K562 (cell line): ENCODE results near the gene PANX1. TPM values are rescaled to one million over a fixed set of nuclear protein-coding genes. Genes with fewer than 3 reads are reported as not detected.
A peak's percentile ranks its signal among the peaks of the same experiment; 100 is the strongest.

Experiments
- ATAC-seq: fragments of 200-7000 bp; cut with Tn5 transposase; 3 replicates; pipeline ENCODE4 v1.9.1; 2020; ENCODE audit warnings: moderate library complexity
- BruUV-seq: library from RNA; stranded (reverse); fragments of 400-500 nt; replicated peaks from 2 replicates; lab custom pipeline; 2021; lab: Mats Ljungman, UMichigan
- CTCF ChIA-PET: fragments of 300-600 bp; formaldehyde crosslinking; extraction: SDS; loops from one replicate; lab custom pipeline; 2021; ENCODE audit warnings: low intra/inter-chr PET ratio; lab: Yijun Ruan, JAX
- POLR2A ChIA-PET: fragments of 300-600, 350-650 bp; sonication (Branson Sonifier 250); formaldehyde crosslinking; extraction: SDS; loops from one replicate; lab custom pipeline; 2021; ENCODE audit warnings: antibody characterized with exemption, inconsistent platforms; lab: Yijun Ruan, JAX
- DNase-seq, 4 experiments: peaks; one replicate each; pipeline versions ENCODE4 v3.0.0 to v3.0.0-alpha.2; 2011 to 2018; ENCODE audit warnings: low spot score in 3 of 4, mixed read lengths in 3 of 4; ENCODE audit errors: extremely low read depth in 1 of 4
- FAIRE-seq: peaks from 2 replicates; lab custom pipeline; 2011; peaks lifted over from hg19 to GRCh38; lab: Jason Lieb, UNC
- H2AFZ ChIP-seq: 2 replicates; pipeline ENCODE4 v1.6.0; 2011; ENCODE audit warnings: low read depth, low read length, control low read depth, inconsistent platforms
- H3K27ac ChIP-seq: fragments of 200-600 bp; 3 replicates; pipeline ENCODE4 v1.8.0; 2011; ENCODE audit warnings: low read depth, mild to moderate bottlenecking, control low read depth, inconsistent platforms, low read length, moderate library complexity, mixed read lengths; ENCODE audit errors: extremely low read depth
- H3K27me3 ChIP-seq, 2 experiments: fragments of 300-600 bp in 1 of 2; 2 replicates in 1 of 2; 3 replicates in 1 of 2; pipeline versions ENCODE4 v1.6.0 to v1.8.0; 2011; ENCODE audit warnings: inconsistent platforms in 2 of 2, low read length in 2 of 2, mild to moderate bottlenecking in 1 of 2, mixed read lengths in 1 of 2, moderate library complexity in 1 of 2; ENCODE audit not compliant: control insufficient read depth in 2 of 2, insufficient read depth in 2 of 2
- H3K36me3 ChIP-seq: fragments of 300-600 bp; 3 replicates; pipeline ENCODE4 v1.8.0; 2011; ENCODE audit warnings: mild to moderate bottlenecking, low read length, inconsistent platforms; ENCODE audit not compliant: control insufficient read depth, insufficient read depth
- H3K4me1 ChIP-seq, 2 experiments: fragments of 200-600 bp in 1 of 2; replicated peaks in 1 of 2; 2 replicates in 1 of 2; 3 replicates in 1 of 2; pipeline versions ENCODE4 v1.5.1 to v1.8.0; 2011; ENCODE audit warnings: inconsistent platforms in 2 of 2, low read length in 2 of 2, mild to moderate bottlenecking in 1 of 2, mixed read lengths in 1 of 2, moderate library complexity in 1 of 2; ENCODE audit not compliant: control insufficient read depth in 2 of 2, insufficient read depth in 2 of 2
- H3K4me2 ChIP-seq: 2 replicates; pipeline ENCODE4 v1.6.1; 2011; ENCODE audit warnings: low read length, control low read depth, inconsistent platforms, mixed read lengths; ENCODE audit not compliant: insufficient read depth
- H3K4me3 ChIP-seq: fragments of 200-600 bp; sonication (generic), shearing (Covaris generic); 2 replicates; pipeline ENCODE4 v1.5.1; 2016; ENCODE audit warnings: control low read depth, inconsistent platforms
- H3K79me2 ChIP-seq: fragments of 200-600 bp; 3 replicates; pipeline ENCODE4 v1.8.0; 2011; ENCODE audit warnings: low read length, inconsistent platforms; ENCODE audit not compliant: control insufficient read depth, insufficient read depth
- H3K9ac ChIP-seq, 2 experiments: 2 replicates each; pipeline versions ENCODE4 v1.6.0 to v1.6.1; 2011; ENCODE audit warnings: low read depth in 2 of 2, low read length in 2 of 2, control low read depth in 1 of 2, inconsistent platforms in 1 of 2, mild to moderate bottlenecking in 1 of 2, mixed read lengths in 1 of 2; ENCODE audit not compliant: insufficient read depth in 1 of 2
- H3K9me1 ChIP-seq: one replicate; pipeline ENCODE4 v1.6.0; 2011; ENCODE audit warnings: inconsistent platforms, mild to moderate bottlenecking, low read length, moderate library complexity; ENCODE audit not compliant: control insufficient read depth, insufficient read depth
- H3K9me3 ChIP-seq: replicated peaks from 2 replicates; pipeline ENCODE4 v1.5.1; 2011; ENCODE audit warnings: low read depth, low read length, inconsistent platforms; ENCODE audit not compliant: control insufficient read depth, insufficient read depth
- H4K20me1 ChIP-seq: replicated peaks from 2 replicates; pipeline ENCODE4 v1.6.1; 2011; ENCODE audit warnings: low read length, inconsistent platforms, mixed read lengths; ENCODE audit not compliant: control insufficient read depth, insufficient read depth
- DACH1 ChIP-seq: fragments of 450-650 bp; IDR thresholded peaks from 2 replicates; pipeline ENCODE4 v1.6.1; 2018; ENCODE audit not compliant: partially characterized antibody
- E2F6 ChIP-seq, 2 experiments: IDR thresholded peaks; 2 replicates each; pipeline ENCODE4 v1.6.1; 2011; ENCODE audit warnings: borderline replicate concordance in 1 of 2, control low read depth in 1 of 2, low read depth in 1 of 2, low read length in 1 of 2, mild to moderate bottlenecking in 1 of 2, mixed read lengths in 1 of 2, moderate library complexity in 1 of 2; ENCODE audit not compliant: insufficient read depth in 1 of 2, insufficient read length in 1 of 2, poor library complexity in 1 of 2, severe bottlenecking in 1 of 2; ENCODE audit errors: extremely low read depth in 1 of 2
- HNRNPL ChIP-seq: fragments of 200-400 bp; formaldehyde crosslinking; IDR thresholded peaks from 2 replicates; pipeline ENCODE4 v1.6.1; 2017; ENCODE audit warnings: low read depth, mild to moderate bottlenecking, low read length
- MAFG ChIP-seq: fragments of 450-650 bp; conservative IDR thresholded peaks from 2 replicates; pipeline ENCODE4 v1.6.1; 2016; ENCODE audit warnings: missing genetic modification characterization, missing compliant biosample characterization
- MGA ChIP-seq: fragments of 450-650 bp; IDR thresholded peaks from 2 replicates; pipeline ENCODE4 v1.6.1; 2016; ENCODE audit warnings: mild to moderate bottlenecking, moderate library complexity
- SMARCB1 ChIP-seq: IDR thresholded peaks from 2 replicates; pipeline ENCODE4 v1.6.1; 2011; ENCODE audit warnings: improper control_type of control experiment, low read depth; ENCODE audit not compliant: insufficient read length
- SUPT5H ChIP-seq: fragments of 450-650 bp; IDR thresholded peaks from 2 replicates; pipeline ENCODE4 v1.6.1; 2016
- USF1 ChIP-seq: sonication (generic); formaldehyde crosslinking; IDR thresholded peaks from 2 replicates; pipeline ENCODE4 v1.9.0; 2022; ENCODE audit warnings: mild to moderate bottlenecking, missing genetic modification reagents
- ZNF146 ChIP-seq: IDR thresholded peaks from one replicate; pipeline ENCODE4 v1.6.1; 2018; ENCODE audit warnings: missing compliant biosample characterization; ENCODE audit not compliant: unreplicated experiment
- ZNF57 ChIP-seq: fragments of 450-650 bp; formaldehyde crosslinking; IDR thresholded peaks from 2 replicates; pipeline ENCODE4 v1.4.0; 2020; ENCODE audit warnings: mild to moderate bottlenecking, moderate library complexity
- WGBS: fragments of 100-300 bp; shearing (Covaris generic); methylation state at CpG from one replicate; pipeline ENCODE4 v1.1.6; 2016; ENCODE audit warnings: low coverage, mixed read lengths; ENCODE audit not compliant: insufficient coverage; ENCODE audit errors: missing lambda C conversion rate; 5-methylcytosine and 5-hydroxymethylcytosine counted together
- in situ Hi-C: fragments of 300-500 bp; cut with MboI; formaldehyde crosslinking; loops from 4 replicates; pipeline ENCODE4 v1.15.0; 2018; ENCODE audit warnings: inconsistent platforms, mixed read lengths
- intact Hi-C: fragments of 100-400 bp; cut with micrococcal nuclease; formaldehyde crosslinking; loops from 2 replicates; pipeline ENCODE4 v1.14.2; 2022
- polyA plus RNA-seq, 8 experiments: library from polyadenylated mRNA; depleted of rRNA in 4 of 8; stranded (reverse) in 5 of 8; unstranded in 3 of 8; fragments of >200 nt; fragmentation: Nextera tagmentation in 2 of 8; fragmentation: Illumina TruSeq in 1 of 8; extraction: Ambion mirVana in 2 of 8; extraction: Trizol in 1 of 8; gene quantifications; 2 replicates each; pipeline versions ENCODE4 v1.2.1 to v1.2.3, GENCODE V29; 2011 to 2014; ENCODE audit warnings: inconsistent platforms in 1 of 8, missing spikeins in 1 of 8
- total RNA-seq, 7 experiments: library from RNA; depleted of rRNA in 6 of 7; stranded (reverse); fragments of >200 nt in 6 of 7; fragmentation: Illumina TruSeq in 2 of 7; extraction: Trizol in 2 of 7; gene quantifications; 2 replicates each; pipeline versions ENCODE4 v1.2.1 to v1.2.3, GENCODE V29; 2011 to 2021; ENCODE audit warnings: low replicate concordance in 1 of 7

PANX1 gene
- total and polyA plus RNA-seq, 9 of the 15 experiments (the other 6 are each of a cell fraction or from before 2014, with no cell fraction given), result 1.9 to 14.8 (median 10.1) TPM

- no peaks in the 10 kb centered on the region for H3K27me3 ChIP-seq
- H3K4me3 ChIP-seq, result no peak overlapping the region
- no TSS peak for BruUV-seq
- in situ Hi-C loops, result no loop called here
- DNase-seq, result no peak
- H3K9ac ChIP-seq, result no peak overlapping the region
- intact Hi-C loops, result loop anchor here (1.0 kb wide), 1 partner anchor 184 kb away; no protein-coding TSS in a partner anchor
- no peaks in the 10 kb centered on the region for H4K20me1 ChIP-seq
- no peak overlapping the region for H3K4me2 ChIP-seq
- H3K9me1 ChIP-seq, result no peaks in the 10 kb centered on the region
- no peaks in the 10 kb centered on the region for H3K79me2 ChIP-seq
- no peak overlapping the region for H3K27ac ChIP-seq
- FAIRE-seq, result peak; percentile 49
- H3K36me3 ChIP-seq, result no peaks in the 10 kb centered on the region
- no peak overlapping the region for H2AFZ ChIP-seq
- WGBS, result 13% methylated on average over 4 of the region's 4 CpGs
- H3K9me3 ChIP-seq, result no peaks in the 10 kb centered on the region
- no peak for ATAC-seq
- H3K4me1 ChIP-seq, result no peaks in the 10 kb centered on the region
- ChIA-PET CTCF (no interaction called here), POLR2A (interaction anchor here (0.9 kb wide), 1 partner anchor 11 kb away, joined by 3 read pairs; no protein-coding TSS in a partner anchor)
- TF ChIP-seq ZNF57 (CRISPR knock-in tag), result no peak
- no peak for TF ChIP-seq HNRNPL
- no peak for TF ChIP-seq DACH1
- TF ChIP-seq ZNF146 (CRISPR knock-in tag), result no peak
- no peak for TF ChIP-seq SMARCB1
- TF ChIP-seq E2F6 (IDR thresholded peaks at IDR 0.05; ENCODE audit: borderline replicate concordance in 1 of 2, extremely low read depth in 1 of 2, insufficient read depth in 1 of 2, insufficient read length in 1 of 2, low read depth in 1 of 2, low read length in 1 of 2, poor library complexity in 1 of 2, severe bottlenecking in 1 of 2), result no peak
- no peak for TF ChIP-seq MAFG (tag)
- TF ChIP-seq MGA, result no peak
- TF ChIP-seq USF1 (CRISPR knock-in tag), result no peak
- no peak for TF ChIP-seq SUPT5H
Observed at GRCh38 chr11:94106716-94107115, 21.9 kb upstream of the PANX1 start.
